GM23338 (cell line): Measurements from ENCODE around the gene TLCD3B. TPM values are rescaled to one million over a fixed set of nuclear protein-coding genes. Genes with fewer than 3 reads are reported as not detected.

Source experiments
- ATAC-seq: fragments of 200-7000 bp; cut with Tn5 transposase; 3 replicates; pipeline ENCODE4 v1.9.1; 2020
- DNase-seq: peaks from one replicate; pipeline ENCODE4 v3.0.0-alpha.2; 2015; ENCODE audit warnings: low spot score
- H2AFZ ChIP-seq: fragments of 200-600 bp; sonication (generic); 2 replicates; pipeline ENCODE4 v1.8.0; 2016; ENCODE audit warnings: antibody characterized with exemption, mild to moderate bottlenecking, moderate library complexity
- H3F3A ChIP-seq: fragments of 200-600 bp; sonication (generic); replicated peaks from 2 replicates; pipeline ENCODE4 v1.8.0; 2017; ENCODE audit warnings: antibody characterized with exemption, mixed run types, low read depth
- H3K27ac ChIP-seq: fragments of 200-600 bp; sonication (generic); 2 replicates; pipeline ENCODE4 v1.6.1; 2016; ENCODE audit warnings: low read depth
- H3K27me3 ChIP-seq: fragments of 200-600 bp; sonication (generic); 2 replicates; pipeline ENCODE4 v1.8.0; 2016; ENCODE audit warnings: mild to moderate bottlenecking, mixed run types, moderate library complexity; ENCODE audit not compliant: insufficient read depth
- H3K36me3 ChIP-seq: fragments of 200-600 bp; sonication (generic); 2 replicates; pipeline ENCODE4 v1.8.0; 2016; ENCODE audit warnings: mild to moderate bottlenecking; ENCODE audit not compliant: insufficient read depth
- H3K4me1 ChIP-seq: fragments of 200-600 bp; sonication (generic); 2 replicates; pipeline ENCODE4 v1.8.0; 2016; ENCODE audit warnings: mild to moderate bottlenecking, moderate library complexity; ENCODE audit not compliant: insufficient read depth
- H3K4me2 ChIP-seq: fragments of 200-600 bp; sonication (generic); 2 replicates; pipeline ENCODE4 v1.7.1; 2017; ENCODE audit warnings: mixed run types
- H3K4me3 ChIP-seq: fragments of 200-600 bp; sonication (generic); 2 replicates; pipeline ENCODE4 v1.6.1; 2016; ENCODE audit warnings: mixed run types
- H3K79me2 ChIP-seq: fragments of 200-600 bp; sonication (generic); replicated peaks from 2 replicates; pipeline ENCODE4 v1.8.0; 2017; ENCODE audit warnings: mild to moderate bottlenecking; ENCODE audit not compliant: insufficient read depth
- H3K9me2 ChIP-seq: fragments of 200-600 bp; sonication (generic); 2 replicates; pipeline ENCODE4 v1.8.0; 2017; ENCODE audit not compliant: insufficient read depth
- H4K20me1 ChIP-seq: fragments of 200-600 bp; sonication (generic); replicated peaks from 2 replicates; pipeline ENCODE4 v1.8.0; 2017; ENCODE audit warnings: mild to moderate bottlenecking; ENCODE audit not compliant: insufficient read depth
- H3K27ac Mint-ChIP-seq: 2 replicates; pipeline ENCODE4 v1.8.0; 2020; ENCODE audit warnings: inconsistent platforms, mild to moderate bottlenecking, moderate library complexity, mixed read lengths
- H3K27me3 Mint-ChIP-seq: 3 replicates; pipeline ENCODE4 v1.8.0; 2022; ENCODE audit warnings: low read depth, mild to moderate bottlenecking, moderate library complexity, mixed read lengths, inconsistent platforms; ENCODE audit not compliant: insufficient read depth, poor library complexity
- H3K36me3 Mint-ChIP-seq: 3 replicates; pipeline ENCODE4 v1.8.0; 2021; ENCODE audit warnings: low read depth, mild to moderate bottlenecking, inconsistent platforms, moderate library complexity, mixed read lengths
- H3K4me1 Mint-ChIP-seq: 3 replicates; pipeline ENCODE4 v1.8.0; 2020; ENCODE audit warnings: mild to moderate bottlenecking, inconsistent platforms, mixed read lengths
- H3K4me3 Mint-ChIP-seq: 3 replicates; pipeline ENCODE4 v1.8.0; 2021; ENCODE audit warnings: moderate library complexity, mild to moderate bottlenecking, inconsistent platforms, mixed read lengths
- H3K9me3 Mint-ChIP-seq: 3 replicates; pipeline ENCODE4 v1.8.0; 2020; ENCODE audit warnings: moderate library complexity, mild to moderate bottlenecking, inconsistent platforms, mixed read lengths
- CREB1 ChIP-seq: fragments of 250-450 bp; sonication (Bioruptor Pico); IDR thresholded peaks from 2 replicates; pipeline ENCODE4 v1.5.0; 2020; ENCODE audit warnings: low read depth, mild to moderate bottlenecking, moderate library complexity
- ETS1 ChIP-seq: IDR thresholded peaks from 2 replicates; pipeline ENCODE4 v1.6.1; 2016; ENCODE audit warnings: antibody characterized with exemption
- EZH2 ChIP-seq: fragments of 200-600 bp; sonication (generic); IDR thresholded peaks from one replicate; pipeline ENCODE4 v1.8.0; 2017; ENCODE audit warnings: antibody characterized with exemption, mild to moderate bottlenecking, low read depth; ENCODE audit not compliant: unreplicated experiment
- EZH2phosphoT487 ChIP-seq: fragments of 200-600 bp; sonication (generic); IDR thresholded peaks from one replicate; pipeline ENCODE4 v1.8.1; 2018; ENCODE audit warnings: antibody characterized with exemption; ENCODE audit not compliant: unreplicated experiment
- NANOG ChIP-seq: IDR thresholded peaks from 2 replicates; pipeline ENCODE4 v1.6.1; 2016; ENCODE audit warnings: antibody characterized with exemption, borderline replicate concordance
- POLR2AphosphoS5 ChIP-seq: IDR thresholded peaks from 2 replicates; pipeline ENCODE4 v1.6.1; 2016; ENCODE audit warnings: antibody characterized with exemption, low read depth
- STAT1 ChIP-seq: IDR thresholded peaks from one replicate; pipeline ENCODE4 v1.6.1; 2016; ENCODE audit warnings: antibody characterized with exemption; ENCODE audit not compliant: unreplicated experiment
- ZNF114 ChIP-seq: fragments of 250-450 bp; sonication (Bioruptor Pico); IDR thresholded peaks from 2 replicates; pipeline ENCODE4 v1.5.0; 2020; ENCODE audit warnings: mild to moderate bottlenecking, moderate library complexity
- polyA plus RNA-seq: library from polyadenylated mRNA; unstranded; fragments of >200 nt; fragmentation: Nextera tagmentation; extraction: Ambion mirVana; gene quantifications from 2 replicates; pipeline ENCODE4 v1.2.1, GENCODE V29; 2016
- total RNA-seq: library from RNA; depleted of rRNA; stranded (reverse); fragments of >200 nt; shearing (Covaris generic); gene quantifications from 2 replicates; pipeline ENCODE4 v1.2.3, GENCODE V29; 2014
- TF ChIP-seq, protein P1 (sequence below), 2 experiments: fragments of 200-600 bp in 1 of 2; sonication (generic) in 1 of 2; conservative IDR thresholded peaks; 2 replicates each; pipeline versions ENCODE4 v1.5.1 to v1.6.1; 2016 to 2017; ENCODE audit warnings: antibody characterized with exemption in 2 of 2, low read depth in 2 of 2, mild to moderate bottlenecking in 2 of 2, moderate library complexity in 1 of 2

The TLCD3B gene
- total and polyA plus RNA-seq, 2 experiments from 2014 or later: 14.2 to 37.4 TPM

- Mint-ChIP-seq H3K36me3 (no peaks in the 10 kb centered on the region), H3K4me1 (peaks cover 23% of the 10 kb centered on the region), H3K9me3 (peaks cover 2% of the 10 kb centered on the region; the same call in 1 of the 3 replicates), H3K27me3 (peaks cover 34% of the 10 kb centered on the region), H3K27ac (no peak overlapping the region), H3K4me3 (peak overlapping the region; percentile 39; the same call in 2 of the 3 replicates)
- DNase-seq (peak; percentile 27), ATAC-seq (no peak)
- TF ChIP-seq EZH2phosphoT487: no peak
- TF ChIP-seq, protein P1, sequence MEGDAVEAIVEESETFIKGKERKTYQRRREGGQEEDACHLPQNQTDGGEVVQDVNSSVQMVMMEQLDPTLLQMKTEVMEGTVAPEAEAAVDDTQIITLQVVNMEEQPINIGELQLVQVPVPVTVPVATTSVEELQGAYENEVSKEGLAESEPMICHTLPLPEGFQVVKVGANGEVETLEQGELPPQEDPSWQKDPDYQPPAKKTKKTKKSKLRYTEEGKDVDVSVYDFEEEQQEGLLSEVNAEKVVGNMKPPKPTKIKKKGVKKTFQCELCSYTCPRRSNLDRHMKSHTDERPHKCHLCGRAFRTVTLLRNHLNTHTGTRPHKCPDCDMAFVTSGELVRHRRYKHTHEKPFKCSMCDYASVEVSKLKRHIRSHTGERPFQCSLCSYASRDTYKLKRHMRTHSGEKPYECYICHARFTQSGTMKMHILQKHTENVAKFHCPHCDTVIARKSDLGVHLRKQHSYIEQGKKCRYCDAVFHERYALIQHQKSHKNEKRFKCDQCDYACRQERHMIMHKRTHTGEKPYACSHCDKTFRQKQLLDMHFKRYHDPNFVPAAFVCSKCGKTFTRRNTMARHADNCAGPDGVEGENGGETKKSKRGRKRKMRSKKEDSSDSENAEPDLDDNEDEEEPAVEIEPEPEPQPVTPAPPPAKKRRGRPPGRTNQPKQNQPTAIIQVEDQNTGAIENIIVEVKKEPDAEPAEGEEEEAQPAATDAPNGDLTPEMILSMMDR (conservative IDR thresholded peaks at IDR 0.05; ENCODE audit: low read depth in 2 of 2): no peak
- no peak for TF ChIP-seq ETS1
- TF ChIP-seq CREB1: no peak
- no peak for TF ChIP-seq STAT1
- TF ChIP-seq POLR2AphosphoS5: no peak
- no peak for TF ChIP-seq ZNF114 (CRISPR knock-in tag)
- Histone ChIP-seq H2AFZ (no peak overlapping the region), H3K27me3 (peaks cover 33% of the 10 kb centered on the region), H3K4me3 (peak overlapping the region; percentile 91; the same call in 1 of the 2 replicates), H4K20me1 (no peaks in the 10 kb centered on the region), H3K36me3 (no peaks in the 10 kb centered on the region), H3K27ac (no peak overlapping the region), H3K4me2 (peak overlapping the region; percentile 95; the same call in 1 of the 2 replicates), H3K79me2 (no peaks in the 10 kb centered on the region), H3K9me2 (no peaks in the 10 kb centered on the region), H3K4me1 (peaks cover 11% of the 10 kb centered on the region; the same call in 1 of the 2 replicates), H3F3A (0 out of 2 replicates have a peak, but pooled peaks cover 4% of the 10 kb centered on the region)
Measured at GRCh38 chr16:30009085-30009862, 21.8 kb downstream of the TLCD3B start.

GRCh38 chr16:30007378-30007895 is 23.6 kb downstream of the TLCD3B start:
- Histone ChIP-seq H4K20me1 (no peaks in the 10 kb centered on the region), H3K27ac (no peak overlapping the region), H3K27me3 (peaks cover 27% of the 10 kb centered on the region), H3K4me2 (no peak overlapping the region), H3K4me1 (peaks cover 10% of the 10 kb centered on the region; the same call in 1 of the 2 replicates), H3K79me2 (no peaks in the 10 kb centered on the region), H3K4me3 (no peak overlapping the region), H3K36me3 (no peaks in the 10 kb centered on the region), H3K9me2 (no peaks in the 10 kb centered on the region), H2AFZ (no peak overlapping the region), H3F3A (0 out of 2 replicates have a peak, but pooled peaks cover 4% of the 10 kb centered on the region)
- peaks cover 8% of the 10 kb centered on the region; the same call in 2 of the 3 replicates for H3K36me3 Mint-ChIP-seq
- peaks cover 2% of the 10 kb centered on the region; the same call in 1 of the 3 replicates for H3K9me3 Mint-ChIP-seq
- H3K4me3 Mint-ChIP-seq: no peak overlapping the region
- peaks cover 36% of the 10 kb centered on the region for H3K4me1 Mint-ChIP-seq
- peak overlapping the region; percentile 40 for H3K27ac Mint-ChIP-seq
- DNase-seq (no peak), ATAC-seq (no peak)
- H3K27me3 Mint-ChIP-seq: peaks cover 35% of the 10 kb centered on the region
- TF ChIP-seq CREB1 (no peak), EZH2 (no peak), ETS1 (no peak), EZH2phosphoT487 (no peak), STAT1 (no peak), ZNF114 (CRISPR knock-in tag) (no peak), NANOG (no peak), POLR2AphosphoS5 (no peak)
